SHP77 (cell line): ENCODE data around the gene CYP19A1.
A peak's percentile ranks its signal among the peaks of the same experiment; 100 is the strongest.

Experiments used
- DNase-seq, 2 experiments: peaks; one replicate each; lab custom pipeline; 2025; lab: John Stamatoyannopoulos, UW

The CYP19A1 gene

GRCh38 chr15:51325167-51325566, 13.2 kb downstream of the CYP19A1 start:
- DNase-seq, result no peak

GRCh38 chr15:51323749-51324148, 14.6 kb downstream of the CYP19A1 start:
- no peak for DNase-seq

- no peak for DNase-seq
These were observed 15.6 kb downstream of the CYP19A1 start for GRCh38 chr15:51322621-51323296.

- DNase-seq, result no peak
These were observed 17.1 kb downstream of the CYP19A1 start for GRCh38 chr15:51321316-51321715.

- DNase-seq, result no peak
These were observed 17.6 kb downstream of the CYP19A1 start for GRCh38 chr15:51320843-51321242.

GRCh38 chr15:51319539-51319938, 18.9 kb downstream of the CYP19A1 start:
- no peak for DNase-seq

- DNase-seq, result no peak
These were observed 19.8 kb downstream of the CYP19A1 start for GRCh38 chr15:51318382-51319150.

- no peak for DNase-seq
These were observed 21.8 kb downstream of the CYP19A1 start for GRCh38 chr15:51316636-51317035.

- DNase-seq, result no peak
These were observed 22.7 kb downstream of the CYP19A1 start for GRCh38 chr15:51315726-51316125.

GRCh38 chr15:51314391-51315337, 23.7 kb downstream of the CYP19A1 start:
- no peak for DNase-seq

- DNase-seq, result no peak
These were observed 24.6 kb downstream of the CYP19A1 start for GRCh38 chr15:51313644-51314280.

- no peak for DNase-seq
These were observed 25.4 kb downstream of the CYP19A1 start for GRCh38 chr15:51313074-51313393.

GRCh38 chr15:51312166-51313073, 26.0 kb downstream of the CYP19A1 start:
- peak in 1 of 2 experiments; percentile 35 for DNase-seq

- no peak for DNase-seq
These were observed 26.9 kb downstream of the CYP19A1 start for GRCh38 chr15:51311510-51311909.

- DNase-seq, result no peak
These were observed 28.3 kb downstream of the CYP19A1 start for GRCh38 chr15:51310064-51310463.

GRCh38 chr15:51307811-51308210, 30.6 kb downstream of the CYP19A1 start:
- DNase-seq, result peak in 1 of 2 experiments; percentile 8

GRCh38 chr15:51307325-51307724, 31.1 kb downstream of the CYP19A1 start:
- no peak for DNase-seq

- no peak for DNase-seq
These were observed 34.9 kb downstream of the CYP19A1 start for GRCh38 chr15:51303462-51303980.

GRCh38 chr15:51302480-51302879, 35.9 kb downstream of the CYP19A1 start:
- DNase-seq, result no peak

- DNase-seq, result peak; percentile 95
These were observed 39.0 kb downstream of the CYP19A1 start for GRCh38 chr15:51299187-51300015.
